Prostate gland (tissue), 2 donors: Measurements from ENCODE around the gene MTFR1L. TPM values are rescaled to one million over a fixed set of nuclear protein-coding genes. Genes with fewer than 3 reads are reported as not detected.

Experiments
- DNase-seq: peaks from one replicate; pipeline ENCODE4 v3.0.0-alpha.2; 2019; ENCODE audit warnings: low spot score
- H3K27ac ChIP-seq, 2 donors: fragments of 200-600 bp; sonication (generic); 2 replicates each; pipeline ENCODE4 v1.5.1; 2017 to 2019
- H3K27me3 ChIP-seq: fragments of 200-600 bp; sonication (generic); replicated peaks from 2 replicates; pipeline ENCODE4 v1.5.1; 2019; ENCODE audit not compliant: insufficient read depth
- H3K36me3 ChIP-seq, 2 donors: fragments of 200-600 bp; sonication (generic); 1 replicate in 1 of 2; 2 replicates in 1 of 2; pipeline versions ENCODE4 v1.5.1 to v1.8.1; 2017 to 2019
- H3K4me1 ChIP-seq: fragments of 200-600 bp; sonication (generic); replicated peaks from 2 replicates; pipeline ENCODE4 v1.5.1; 2019
- H3K4me3 ChIP-seq, 2 donors: fragments of 200-600 bp; sonication (generic); 2 replicates each; pipeline ENCODE4 v1.5.1; 2017 to 2019
- H3K9me3 ChIP-seq: fragments of 200-600 bp; sonication (generic); 2 replicates; pipeline ENCODE4 v1.5.1; 2017
- POLR2A ChIP-seq: fragments of 450-650 bp; IDR thresholded peaks from one replicate; pipeline ENCODE4 v1.6.1; 2016; ENCODE audit warnings: antibody characterized with exemption, mild to moderate bottlenecking
- POLR2AphosphoS5 ChIP-seq: sonication (generic); formaldehyde crosslinking; IDR thresholded peaks from one replicate; pipeline ENCODE4 v1.6.1; 2017; ENCODE audit warnings: antibody characterized with exemption
- WGBS: methylation state at CpG from one replicate; pipeline ENCODE4 v1.1.5; 2018; 5-methylcytosine and 5-hydroxymethylcytosine counted together
- intact Hi-C: fragments of 100-400 bp; cut with DNase I; formaldehyde crosslinking; loops from one replicate; pipeline ENCODE4 v1.14.2; 2022
- total RNA-seq, 2 donors: library from RNA; depleted of rRNA; stranded (reverse); fragments of >200 nt; gene quantifications; one replicate each; pipeline ENCODE4 v1.1.0, GENCODE V29; 2016
- TF ChIP-seq, protein P1 (sequence below), 4 experiments: fragments of 200-600 bp in 2 of 4; fragments of 450-650 bp in 2 of 4; sonication (generic) in 2 of 4; IDR thresholded peaks; 1 replicate in 3 of 4; 2 replicates in 1 of 4; pipeline ENCODE4 v1.5.1; 2016 to 2019; ENCODE audit warnings: antibody characterized with exemption in 4 of 4, mild to moderate bottlenecking in 2 of 4, moderate library complexity in 2 of 4

The MTFR1L gene
- total RNA-seq, 2 donors from 2014 or later = 82.2 to 112 TPM

DNA sequence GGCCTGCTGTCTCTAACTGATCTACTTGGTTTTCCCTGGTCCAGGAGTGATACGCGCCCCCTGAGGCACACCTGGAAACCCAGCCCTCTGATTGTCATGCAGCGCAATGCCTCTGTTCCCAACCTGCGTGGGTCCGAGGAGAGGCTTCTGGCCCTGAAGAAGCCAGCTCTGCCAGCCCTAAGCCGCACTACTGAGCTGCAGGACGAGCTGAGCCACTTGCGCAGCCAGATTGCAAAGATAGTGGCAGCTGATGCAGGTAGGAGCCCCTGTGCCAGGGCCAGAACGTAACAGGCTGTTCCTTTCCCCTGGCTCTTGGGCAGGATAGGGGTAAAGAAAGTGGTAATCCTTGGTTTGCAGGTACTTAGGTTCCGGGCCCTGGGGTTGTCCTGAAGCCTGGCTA lies 6.8 kb downstream of the MTFR1L start:
- Histone ChIP-seq H3K27ac (no peak overlapping the region), H3K4me3 (no peak overlapping the region), H3K27me3 (no peaks in the 10 kb centered on the region), H3K9me3 (no peaks in the 10 kb centered on the region), H3K4me1 (no peaks in the 10 kb centered on the region), H3K36me3 (peaks cover 10 to 47% of the 10 kb centered on the region in 2 donors)
- 90% methylated on average over 10 of the region's 10 CpGs for WGBS
- intact Hi-C loops = no loop called here
- no peak for DNase-seq
- TF ChIP-seq POLR2AphosphoS5 = peak; percentile 26
- TF ChIP-seq, protein P1, sequence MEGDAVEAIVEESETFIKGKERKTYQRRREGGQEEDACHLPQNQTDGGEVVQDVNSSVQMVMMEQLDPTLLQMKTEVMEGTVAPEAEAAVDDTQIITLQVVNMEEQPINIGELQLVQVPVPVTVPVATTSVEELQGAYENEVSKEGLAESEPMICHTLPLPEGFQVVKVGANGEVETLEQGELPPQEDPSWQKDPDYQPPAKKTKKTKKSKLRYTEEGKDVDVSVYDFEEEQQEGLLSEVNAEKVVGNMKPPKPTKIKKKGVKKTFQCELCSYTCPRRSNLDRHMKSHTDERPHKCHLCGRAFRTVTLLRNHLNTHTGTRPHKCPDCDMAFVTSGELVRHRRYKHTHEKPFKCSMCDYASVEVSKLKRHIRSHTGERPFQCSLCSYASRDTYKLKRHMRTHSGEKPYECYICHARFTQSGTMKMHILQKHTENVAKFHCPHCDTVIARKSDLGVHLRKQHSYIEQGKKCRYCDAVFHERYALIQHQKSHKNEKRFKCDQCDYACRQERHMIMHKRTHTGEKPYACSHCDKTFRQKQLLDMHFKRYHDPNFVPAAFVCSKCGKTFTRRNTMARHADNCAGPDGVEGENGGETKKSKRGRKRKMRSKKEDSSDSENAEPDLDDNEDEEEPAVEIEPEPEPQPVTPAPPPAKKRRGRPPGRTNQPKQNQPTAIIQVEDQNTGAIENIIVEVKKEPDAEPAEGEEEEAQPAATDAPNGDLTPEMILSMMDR (IDR thresholded peaks at IDR 0.05) = no peak

DNA sequence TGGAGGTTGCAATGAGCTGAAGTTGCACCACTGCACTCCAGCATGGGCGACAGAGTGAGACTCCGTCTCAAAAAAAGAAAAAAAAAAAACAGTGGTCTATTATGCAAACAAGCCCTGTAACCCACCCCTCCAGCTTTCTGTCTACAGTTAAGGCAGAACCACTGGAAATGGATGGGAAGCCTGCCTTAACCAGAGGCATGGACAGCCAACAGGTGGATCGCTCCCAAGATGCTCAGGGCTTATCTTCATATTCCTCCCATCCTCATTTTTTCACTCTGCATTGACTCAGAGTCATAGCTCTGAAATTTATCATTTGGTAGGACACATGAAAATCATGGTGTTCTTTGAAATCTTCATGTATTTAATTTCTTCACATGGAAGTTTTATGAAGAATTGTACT lies 8.7 kb downstream of the MTFR1L start:
- no peak for TF ChIP-seq POLR2AphosphoS5
- TF ChIP-seq POLR2A = no peak
- TF ChIP-seq, protein P1 (IDR thresholded peaks at IDR 0.05) = no peak
- Histone ChIP-seq H3K27ac (no peak overlapping the region), H3K4me1 (no peaks in the 10 kb centered on the region), H3K36me3 (peaks cover 10 to 55% of the 10 kb centered on the region in 2 donors), H3K4me3 (no peak overlapping the region), H3K9me3 (no peaks in the 10 kb centered on the region), H3K27me3 (no peaks in the 10 kb centered on the region)
- WGBS = 59% methylated on average over 3 of the region's 3 CpGs
- no peak for DNase-seq
- intact Hi-C loops = no loop called here

DNA sequence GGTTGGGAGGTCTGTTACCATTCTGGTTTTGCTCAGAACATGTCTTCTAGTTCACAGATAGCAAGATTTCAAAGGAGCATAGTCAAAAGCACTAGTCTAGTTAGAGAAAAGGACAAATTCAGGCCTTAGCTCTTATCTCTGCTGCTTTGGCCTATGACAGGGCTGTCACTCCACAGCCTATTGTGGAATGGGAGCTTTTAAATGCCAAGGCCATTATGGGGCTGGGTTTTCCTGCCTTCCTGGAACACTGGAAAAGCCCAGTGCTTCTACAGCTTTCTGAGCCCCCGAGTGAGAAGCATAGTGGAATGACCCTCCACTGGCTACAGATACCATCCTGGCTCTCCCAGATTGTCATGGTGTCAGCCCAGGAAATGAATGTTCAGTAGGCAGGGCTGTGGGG lies 9.3 kb downstream of the MTFR1L start:
- peaks cover 10 to 55% of the 10 kb centered on the region in 2 donors for H3K36me3 ChIP-seq

GRCh38 chr1:25831569-25832196 lies 11.9 kb downstream of the MTFR1L start:
- WGBS = 56% methylated on average over 5 of the region's 5 CpGs
- no peak overlapping the region for H3K27ac ChIP-seq
- peaks cover 10 to 51% of the 10 kb centered on the region in 2 donors for H3K36me3 ChIP-seq
- no peak for DNase-seq
- TF ChIP-seq POLR2AphosphoS5 (no peak), POLR2A (no peak)
- TF ChIP-seq, protein P1 (IDR thresholded peaks at IDR 0.05) = no peak
- intact Hi-C loops = no loop called here
- H3K9me3 ChIP-seq = no peaks in the 10 kb centered on the region
- H3K4me1 ChIP-seq = peaks cover 4% of the 10 kb centered on the region
- no peak overlapping the region for H3K4me3 ChIP-seq
- no peaks in the 10 kb centered on the region for H3K27me3 ChIP-seq

More for the DNA sequence above, 9.3 kb downstream of the MTFR1L start:
- Histone ChIP-seq H3K9me3 (no peaks in the 10 kb centered on the region), H3K27ac (no peak overlapping the region), H3K27me3 (no peaks in the 10 kb centered on the region), H3K4me1 (no peaks in the 10 kb centered on the region), H3K4me3 (no peak overlapping the region)
- 100% methylated on average over 1 of the region's 1 CpG for WGBS
- TF ChIP-seq, protein P1 (IDR thresholded peaks at IDR 0.05) = no peak
- TF ChIP-seq POLR2A = no peak
- no peak for TF ChIP-seq POLR2AphosphoS5
- intact Hi-C loops = no loop called here
- DNase-seq = no peak

- intact Hi-C loops = no loop called here
- DNase-seq = no peak
- no peaks in the 10 kb centered on the region for H3K27me3 ChIP-seq
- no peak for TF ChIP-seq POLR2AphosphoS5
- TF ChIP-seq POLR2A = no peak
- TF ChIP-seq, protein P1 (IDR thresholded peaks at IDR 0.05) = no peak
- H3K4me3 ChIP-seq = no peak overlapping the region
- H3K9me3 ChIP-seq = no peaks in the 10 kb centered on the region
- no peak overlapping the region for H3K27ac ChIP-seq
- peaks cover 10 to 45% of the 10 kb centered on the region in 2 donors for H3K36me3 ChIP-seq
- peaks cover 9% of the 10 kb centered on the region for H3K4me1 ChIP-seq
- WGBS = 85% methylated on average over 6 of the region's 6 CpGs
Measured at GRCh38 chr1:25832336-25833037, 12.7 kb downstream of the MTFR1L start.
